GM21447 (cell line): ENCODE measurements around the gene HOXB4.

Experiments used
- ATAC-seq: cut with Tn5 transposase; IDR thresholded peaks from one replicate; pipeline ENCODE4 v1.9.1; 2021; ENCODE audit not compliant: unreplicated experiment

The HOXB4 gene

DNA sequence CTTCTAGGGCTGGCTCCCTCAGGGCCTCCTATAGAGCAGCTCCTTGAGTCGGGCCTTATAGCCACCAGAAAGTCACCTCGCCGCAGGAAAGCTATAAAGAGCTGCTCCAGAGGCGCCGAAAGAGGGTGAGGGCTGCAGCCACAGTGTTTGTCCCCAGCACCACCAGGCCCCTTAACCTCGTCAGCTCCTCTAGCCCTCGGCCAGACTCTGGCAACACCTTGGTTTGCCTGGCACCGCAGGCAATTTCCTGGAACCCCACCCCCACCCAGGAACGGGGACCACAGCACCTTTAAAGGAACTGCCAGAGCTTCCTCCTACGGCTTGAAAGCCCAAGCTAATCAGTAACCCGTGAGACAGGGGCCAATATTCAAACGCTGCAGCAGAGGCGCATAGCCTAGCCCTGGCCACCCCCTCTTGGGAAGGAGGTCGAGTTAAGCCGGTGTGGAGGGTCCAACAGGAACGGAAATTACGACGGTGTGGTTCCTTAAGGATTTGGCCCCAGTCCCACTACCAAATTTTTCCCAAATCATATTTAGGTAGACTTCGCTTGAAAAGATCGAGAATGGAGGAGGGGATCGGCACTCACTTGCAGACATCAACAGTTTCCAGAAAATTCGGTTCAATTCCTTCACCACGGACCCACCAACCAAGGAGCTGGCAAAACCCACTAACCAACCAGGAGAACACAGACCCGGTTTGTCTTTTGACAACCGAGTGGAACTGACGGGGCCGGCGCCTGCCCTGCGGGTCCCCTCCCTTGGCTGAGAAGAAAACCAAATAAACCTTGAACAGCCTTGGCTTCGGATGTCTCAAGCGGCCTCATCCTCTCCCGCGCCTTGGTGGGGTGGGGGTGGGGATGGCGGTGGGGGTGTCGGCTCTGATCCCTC is 23.6 kb upstream of the HOXB4 start:
- ATAC-seq = no peak

GRCh38 chr17:48601207-48601538 is 23.0 kb upstream of the HOXB4 start:
- ATAC-seq = no peak

DNA sequence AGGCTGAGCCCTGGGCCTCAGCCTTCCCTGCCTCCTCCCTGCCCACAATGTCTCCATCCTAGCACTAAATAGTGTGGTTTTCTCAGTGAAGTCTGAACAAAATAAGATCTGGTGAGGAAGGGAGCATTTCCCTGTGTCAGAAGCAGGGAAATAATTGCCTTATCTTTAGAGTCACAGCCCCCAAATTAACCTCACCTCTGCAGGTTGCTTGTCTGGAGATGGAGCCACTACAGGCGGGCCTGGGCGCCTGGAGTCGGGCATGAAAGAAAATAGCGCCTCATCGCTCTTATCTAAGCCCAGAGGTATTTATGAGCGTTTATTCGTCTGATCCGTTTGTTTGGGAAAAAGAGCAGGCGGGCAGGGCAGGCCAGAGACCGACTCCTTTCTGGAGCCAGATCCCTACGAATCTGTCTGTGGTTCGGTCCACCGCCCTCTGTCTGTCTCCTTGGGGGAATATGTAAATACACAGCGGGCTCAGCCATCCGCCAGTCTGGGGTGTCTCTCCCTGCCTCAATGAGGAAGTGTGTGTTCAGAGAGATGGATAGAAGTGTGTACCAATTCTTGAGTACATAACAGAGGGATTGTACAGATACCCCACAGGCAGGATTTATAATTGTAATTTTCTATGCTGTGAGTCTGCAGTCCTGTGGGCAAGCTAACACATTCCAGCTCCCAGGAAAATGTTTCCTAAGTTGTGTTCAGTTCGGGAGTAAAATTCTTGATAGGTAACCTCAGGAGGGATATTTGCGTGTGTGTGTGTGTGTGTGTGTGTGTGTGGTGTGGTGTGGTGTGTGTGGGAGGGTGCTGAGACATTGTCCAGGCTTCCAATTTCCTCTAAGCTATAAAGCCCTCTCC is 22.3 kb upstream of the HOXB4 start:
- ATAC-seq = no peak

GRCh38 chr17:48599354-48599753 is 21.2 kb upstream of the HOXB4 start:
- ATAC-seq = no peak

GRCh38 chr17:48598736-48599135 is 20.6 kb upstream of the HOXB4 start:
- ATAC-seq = no peak

- ATAC-seq = no peak
Observed at GRCh38 chr17:48597778-48598631, 19.9 kb upstream of the HOXB4 start.

- no peak for ATAC-seq
Observed at GRCh38 chr17:48597528-48597777, 19.3 kb upstream of the HOXB4 start.

DNA sequence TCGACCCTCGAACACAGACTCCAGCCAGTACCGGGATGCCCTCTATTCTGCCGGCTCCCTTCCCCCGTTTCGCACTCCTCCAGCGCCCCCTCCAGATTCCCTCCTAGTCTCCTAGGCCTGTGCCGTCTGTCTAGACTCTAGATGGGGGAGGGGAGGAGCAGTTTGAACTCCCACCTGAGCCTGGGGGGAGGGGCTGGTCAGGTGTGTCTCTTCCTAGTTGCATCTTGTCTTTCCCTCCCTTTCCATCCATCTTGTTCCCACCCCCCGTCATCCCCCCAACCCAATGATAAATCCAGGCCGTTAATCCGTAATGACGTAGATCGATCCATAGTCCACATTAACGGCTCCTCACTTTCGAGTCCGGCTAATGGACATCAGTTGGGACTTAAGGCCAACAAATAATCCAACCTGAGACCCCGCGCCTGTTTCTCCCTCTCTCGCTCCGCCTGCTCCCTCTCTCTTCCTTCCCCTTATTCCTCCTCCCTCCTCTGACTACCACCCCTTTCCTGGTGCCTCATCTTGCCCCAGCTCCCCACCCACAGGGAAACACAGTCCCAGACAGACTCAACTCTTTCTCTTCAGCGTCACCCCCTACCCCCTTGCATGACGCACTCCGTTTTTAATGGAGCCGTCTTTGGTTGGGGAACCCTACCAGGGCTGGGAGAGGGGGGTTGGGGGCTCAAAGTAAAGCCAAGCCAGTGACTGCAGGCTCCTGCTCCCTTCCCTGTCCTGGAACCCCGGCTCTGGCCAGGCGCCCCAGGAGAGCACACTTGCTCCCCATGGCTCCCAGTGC is 18.8 kb upstream of the HOXB4 start:
- no peak for ATAC-seq

DNA sequence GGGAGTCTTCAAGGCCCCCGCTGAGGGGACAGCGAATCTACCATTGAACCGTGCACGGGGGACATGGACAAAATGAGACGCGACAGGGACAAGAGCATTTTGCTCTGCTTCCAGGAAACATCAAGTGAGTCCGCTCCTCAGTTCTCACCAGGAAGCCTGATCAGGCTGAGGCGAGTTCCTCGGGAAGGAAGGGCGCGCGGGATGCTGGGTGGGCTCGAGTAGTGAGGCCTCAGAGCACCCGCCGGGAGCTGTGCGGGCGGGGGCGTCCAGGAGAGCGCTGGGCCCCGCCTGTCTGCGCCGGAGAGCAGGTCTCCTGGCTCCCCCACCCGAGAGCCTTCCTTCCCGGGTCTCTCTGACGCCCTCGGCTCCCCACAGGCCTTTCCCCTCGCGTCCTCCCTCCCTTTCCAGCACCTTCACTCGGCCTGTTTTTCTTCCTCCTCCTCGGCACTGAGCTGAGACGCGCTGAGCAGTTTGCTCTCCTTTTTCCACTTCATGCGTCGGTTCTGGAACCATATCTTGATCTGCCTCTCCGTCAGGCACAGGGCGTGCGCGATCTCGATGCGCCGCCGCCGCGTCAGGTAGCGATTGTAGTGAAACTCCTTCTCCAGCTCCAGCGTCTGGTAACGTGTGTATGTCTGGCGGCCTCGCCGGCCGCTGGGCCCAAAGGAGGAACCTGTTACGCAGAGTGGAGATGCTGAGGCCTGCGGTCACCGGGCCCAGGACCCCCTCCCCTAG is 18.0 kb upstream of the HOXB4 start:
- ATAC-seq = no peak

DNA sequence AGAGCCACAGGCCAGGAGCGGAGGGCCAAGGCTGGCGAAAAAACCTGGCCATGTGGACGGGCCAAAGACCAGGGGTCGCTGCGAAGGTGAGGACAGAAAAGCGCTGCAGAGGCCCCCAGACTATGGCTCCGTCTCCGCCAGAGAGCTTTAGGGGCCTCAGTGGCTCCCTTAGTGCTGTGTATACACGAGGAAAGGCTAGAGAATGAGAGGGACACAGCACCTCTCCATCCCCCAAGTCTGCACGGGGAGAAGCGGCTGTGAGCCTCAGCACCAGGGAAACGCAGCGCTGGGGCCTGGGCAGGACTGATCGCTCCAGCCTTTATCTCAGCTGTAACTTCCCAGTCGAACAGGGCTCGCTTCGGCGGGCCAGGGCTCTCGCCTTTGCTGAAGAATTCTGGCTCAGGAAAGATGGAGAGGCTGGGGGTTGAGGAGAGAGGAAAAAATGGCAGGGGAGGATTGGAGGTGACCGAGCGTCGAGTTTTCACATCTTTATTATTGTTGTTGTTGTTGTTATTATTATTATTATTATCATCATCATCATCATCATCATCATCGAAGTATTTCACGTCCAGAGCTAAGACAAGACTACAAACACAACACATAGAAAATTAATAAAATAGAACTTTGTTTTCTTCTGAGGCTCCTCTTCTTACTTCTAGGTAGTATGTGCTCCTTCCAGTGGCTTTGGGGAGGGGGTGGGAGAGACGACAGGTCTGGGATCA is 17.3 kb upstream of the HOXB4 start:
- no peak for ATAC-seq

- no peak for ATAC-seq
Observed at GRCh38 chr17:48594538-48595277, 16.6 kb upstream of the HOXB4 start.

DNA sequence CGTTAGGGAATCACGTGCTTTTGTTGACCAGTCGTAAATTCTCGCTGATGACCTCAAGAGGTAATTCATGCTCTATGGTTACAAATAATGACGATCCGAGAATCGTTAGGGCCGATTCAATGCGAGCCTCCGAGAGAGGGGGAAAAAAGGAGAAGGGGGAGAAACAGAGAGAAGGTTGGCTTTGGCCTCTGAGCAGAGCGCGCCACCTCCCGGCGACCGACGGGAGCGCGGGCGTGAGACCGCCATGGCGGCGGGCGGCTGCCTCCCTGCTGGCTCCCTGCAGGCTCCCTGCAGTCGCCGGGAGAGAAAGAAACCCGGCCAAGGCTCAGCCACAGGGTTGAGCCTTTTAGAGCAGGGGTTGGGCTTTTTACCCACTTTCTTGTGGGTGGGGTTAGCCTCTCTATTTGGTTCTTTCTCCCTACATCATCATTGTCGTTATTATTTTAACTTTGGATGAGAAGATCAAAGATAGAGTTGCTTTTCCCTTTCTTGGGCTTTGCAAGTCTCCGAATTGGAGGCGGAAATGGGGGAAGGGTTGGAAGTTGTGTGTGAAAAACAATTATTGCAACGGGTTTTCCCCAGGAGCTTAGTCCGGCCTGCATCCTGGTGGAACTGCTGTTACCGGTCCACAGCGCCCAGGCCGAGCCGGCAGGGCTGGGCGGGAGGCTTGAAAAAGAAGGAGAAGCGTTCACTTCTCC is 15.8 kb upstream of the HOXB4 start:
- ATAC-seq = no peak

GRCh38 chr17:48593126-48593829 is 15.1 kb upstream of the HOXB4 start, which contains the start of gene HOXB5:
Gene HOXB5, minus strand, starts transcription at chr17:48593779. Its CDS starts 97 bp downstream, at chr17:48593682.
- ATAC-seq = no peak

DNA sequence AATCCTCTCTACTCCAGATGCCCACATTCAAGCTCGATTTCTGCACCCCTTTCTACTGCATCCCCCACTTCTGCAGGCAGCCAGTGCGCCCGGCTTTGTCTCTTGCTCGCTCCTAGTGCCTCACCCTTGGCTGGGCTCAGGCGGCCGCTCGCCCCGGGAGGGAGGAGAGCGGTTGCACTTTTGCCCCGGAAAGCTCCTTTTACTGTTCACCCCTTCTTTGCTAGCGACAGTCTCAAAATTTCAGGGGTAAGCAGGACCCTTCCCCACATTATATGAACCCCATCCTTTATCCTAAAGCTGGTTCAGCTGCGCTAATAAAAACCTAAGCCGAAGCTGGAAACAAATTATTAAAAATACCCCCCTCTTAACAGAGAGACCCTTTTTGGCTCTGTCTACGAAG is 14.4 kb upstream of the HOXB4 start:
- ATAC-seq = no peak

DNA sequence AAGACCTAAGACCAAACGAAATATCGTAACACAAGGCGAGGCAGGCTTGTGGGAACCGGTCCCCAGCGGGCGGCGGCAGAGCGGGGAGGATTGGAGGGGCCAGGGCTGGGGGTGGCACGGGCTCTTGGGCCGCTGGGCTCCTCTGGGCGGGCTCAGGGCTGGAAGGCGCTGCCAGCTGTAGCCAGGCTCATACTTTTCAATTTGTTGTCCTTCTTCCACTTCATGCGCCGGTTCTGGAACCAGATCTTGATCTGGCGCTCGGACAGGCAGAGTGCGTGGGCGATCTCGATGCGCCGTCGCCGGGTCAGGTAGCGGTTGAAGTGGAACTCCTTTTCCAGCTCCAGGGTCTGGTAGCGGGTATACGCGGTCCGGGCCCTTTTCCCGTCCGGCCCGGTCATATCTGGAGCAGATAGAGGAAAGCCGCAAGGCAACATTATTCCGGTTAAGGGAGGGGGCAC is 13.9 kb upstream of the HOXB4 start:
- ATAC-seq = no peak

DNA sequence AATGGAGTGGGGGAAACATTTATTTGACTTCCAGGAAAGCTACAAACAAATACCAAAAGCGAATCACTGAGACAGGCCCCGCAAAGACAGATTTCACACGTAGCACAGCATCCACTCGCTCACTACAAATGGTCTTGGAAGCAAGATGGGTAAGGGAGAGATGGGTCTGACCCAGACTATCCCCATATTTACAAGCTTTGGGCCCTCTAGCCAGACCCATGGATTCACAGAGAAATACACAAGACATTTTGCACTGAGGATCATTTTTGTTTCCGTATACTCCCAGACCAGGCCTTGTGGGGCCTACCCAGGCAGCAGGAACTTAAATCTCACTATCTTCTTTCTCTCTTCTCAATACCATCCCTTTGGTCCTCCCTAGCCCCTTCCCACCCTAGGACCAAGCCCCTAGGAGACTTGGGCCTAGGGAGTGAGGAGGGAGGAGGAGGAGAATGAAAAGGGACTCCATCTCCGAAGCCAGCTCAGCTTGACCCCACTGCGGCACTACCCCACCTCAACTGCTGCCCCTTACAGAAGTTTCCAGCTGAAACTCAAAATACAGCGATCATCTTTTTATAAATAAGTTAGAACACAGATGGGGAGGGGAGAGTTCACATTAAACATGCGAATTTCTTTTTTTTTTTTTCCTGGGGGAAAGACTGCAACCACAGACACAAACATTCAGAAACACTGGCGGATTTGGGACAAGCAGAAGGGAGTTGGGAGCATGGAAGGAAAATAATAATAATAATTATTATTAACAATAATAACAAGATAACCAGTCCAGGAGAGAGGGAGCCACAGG is 13.3 kb upstream of the HOXB4 start:
- ATAC-seq = no peak
